ENCODE data around the gene TKFC. TPM values are rescaled to one million over a fixed set of nuclear protein-coding genes. Genes with fewer than 3 reads are reported as not detected.

TKFC gene
- total RNA-seq, 3 donors from 2014 or later = 15.2 to 34.4 (median 26.9) TPM

DNA sequence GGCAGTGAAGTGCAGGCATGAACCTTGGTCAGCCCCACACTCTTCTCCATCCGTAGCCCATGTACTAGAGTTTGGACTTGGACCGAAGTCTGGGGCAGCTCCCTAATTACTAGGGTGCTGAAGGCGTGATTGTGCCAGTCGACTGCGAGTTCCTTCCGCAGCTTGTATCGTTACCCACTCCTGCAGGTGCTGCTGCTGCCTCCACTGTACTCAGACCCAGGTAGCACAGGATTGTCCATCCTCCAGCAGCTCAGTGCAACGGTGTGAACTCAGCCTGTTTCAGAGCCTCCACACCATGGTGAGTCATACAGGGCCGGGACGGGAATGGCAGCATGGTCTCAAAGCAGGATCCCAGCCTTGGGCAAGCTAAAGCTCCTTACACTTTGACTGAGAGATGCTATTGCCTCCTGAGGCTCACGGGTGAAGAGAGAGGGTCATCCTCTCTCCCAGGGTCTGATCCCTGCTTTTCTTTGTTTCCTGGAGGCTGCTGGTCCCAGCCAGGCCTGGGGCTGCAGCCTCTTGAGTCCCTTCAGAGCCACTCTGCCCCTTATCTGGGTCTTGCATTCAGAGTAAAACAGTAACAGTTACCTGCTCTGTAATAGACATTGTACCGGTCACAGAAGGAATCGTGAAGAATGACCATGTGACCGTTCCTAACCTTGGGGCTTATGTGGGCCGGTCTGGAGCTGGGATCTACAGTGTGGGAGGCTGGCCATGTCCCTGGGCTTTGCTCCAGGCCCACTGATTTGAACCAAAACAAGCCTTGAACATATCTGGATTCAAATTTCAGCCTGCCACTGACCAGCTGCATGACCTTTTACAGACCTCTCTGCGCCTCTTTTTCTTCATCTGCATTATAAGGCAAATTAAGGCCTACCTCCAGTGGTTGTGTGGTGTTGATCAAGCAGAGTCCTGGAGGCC is 1.7 kb downstream of the TKFC start:
- Histone ChIP-seq H3K27ac (peak overlapping the region; percentile 72 to 96), H3K27me3 (no peaks in the 10 kb centered on the region), H3K9me3 (no peaks in the 10 kb centered on the region), H3K4me3 (no peak overlapping the region), H3K36me3 (no peaks in the 10 kb centered on the region), H3K4me1 (peaks cover 19 to 20% of the 10 kb centered on the region in 2 donors)
- intact Hi-C loops (cut with DNase I; ENCODE audit: low total_unique reads) = loop anchor here (5.0 kb wide), 1 partner anchor 48 kb away; no protein-coding TSS in a partner anchor
- no peak for DNase-seq (ENCODE audit: low spot score in 2 of 2)
- no peak for TF ChIP-seq POLR2AphosphoS5 (IDR thresholded peaks at IDR 0.05)
- TF ChIP-seq POLR2A (IDR thresholded peaks at IDR 0.05) = no peak
- TF ChIP-seq, protein P1, sequence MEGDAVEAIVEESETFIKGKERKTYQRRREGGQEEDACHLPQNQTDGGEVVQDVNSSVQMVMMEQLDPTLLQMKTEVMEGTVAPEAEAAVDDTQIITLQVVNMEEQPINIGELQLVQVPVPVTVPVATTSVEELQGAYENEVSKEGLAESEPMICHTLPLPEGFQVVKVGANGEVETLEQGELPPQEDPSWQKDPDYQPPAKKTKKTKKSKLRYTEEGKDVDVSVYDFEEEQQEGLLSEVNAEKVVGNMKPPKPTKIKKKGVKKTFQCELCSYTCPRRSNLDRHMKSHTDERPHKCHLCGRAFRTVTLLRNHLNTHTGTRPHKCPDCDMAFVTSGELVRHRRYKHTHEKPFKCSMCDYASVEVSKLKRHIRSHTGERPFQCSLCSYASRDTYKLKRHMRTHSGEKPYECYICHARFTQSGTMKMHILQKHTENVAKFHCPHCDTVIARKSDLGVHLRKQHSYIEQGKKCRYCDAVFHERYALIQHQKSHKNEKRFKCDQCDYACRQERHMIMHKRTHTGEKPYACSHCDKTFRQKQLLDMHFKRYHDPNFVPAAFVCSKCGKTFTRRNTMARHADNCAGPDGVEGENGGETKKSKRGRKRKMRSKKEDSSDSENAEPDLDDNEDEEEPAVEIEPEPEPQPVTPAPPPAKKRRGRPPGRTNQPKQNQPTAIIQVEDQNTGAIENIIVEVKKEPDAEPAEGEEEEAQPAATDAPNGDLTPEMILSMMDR (IDR thresholded peaks at IDR 0.05) = no peak

DNA sequence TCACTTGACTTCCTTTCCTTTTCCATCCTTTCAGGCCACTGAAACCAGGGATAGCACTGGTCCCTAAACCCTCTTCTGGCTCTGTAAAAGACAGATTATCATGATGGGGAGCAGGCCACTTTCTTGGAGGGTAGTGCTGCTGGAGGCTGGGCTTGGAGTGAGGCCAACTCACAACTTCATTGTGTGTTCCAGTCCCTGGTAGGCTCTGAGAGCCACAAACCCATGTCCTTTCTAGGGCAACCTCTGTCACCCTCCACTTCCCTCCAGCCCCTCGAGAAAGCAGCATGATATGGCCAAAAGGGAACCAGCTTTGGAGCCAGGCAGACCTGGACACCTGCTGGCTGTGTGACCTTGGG is 2.3 kb downstream of the TKFC start:
- intact Hi-C loops (cut with DNase I; ENCODE audit: low total_unique reads) = loop anchor here (5.0 kb wide), 1 partner anchor 47 kb away; no protein-coding TSS in a partner anchor
- no peaks in the 10 kb centered on the region for H3K27me3 ChIP-seq
- TF ChIP-seq POLR2AphosphoS5 (IDR thresholded peaks at IDR 0.05) = no peak
- TF ChIP-seq, protein P1 (IDR thresholded peaks at IDR 0.05) = no peak
- no peak for TF ChIP-seq POLR2A (IDR thresholded peaks at IDR 0.05)
- H3K4me1 ChIP-seq = peaks cover 19 to 20% of the 10 kb centered on the region in 2 donors
- no peaks in the 10 kb centered on the region for H3K9me3 ChIP-seq
- H3K4me3 ChIP-seq = no peak overlapping the region
- H3K27ac ChIP-seq = peak overlapping the region; percentile 72 to 96
- H3K36me3 ChIP-seq = no peaks in the 10 kb centered on the region
- DNase-seq (ENCODE audit: low spot score in 2 of 2) = no peak

DNA sequence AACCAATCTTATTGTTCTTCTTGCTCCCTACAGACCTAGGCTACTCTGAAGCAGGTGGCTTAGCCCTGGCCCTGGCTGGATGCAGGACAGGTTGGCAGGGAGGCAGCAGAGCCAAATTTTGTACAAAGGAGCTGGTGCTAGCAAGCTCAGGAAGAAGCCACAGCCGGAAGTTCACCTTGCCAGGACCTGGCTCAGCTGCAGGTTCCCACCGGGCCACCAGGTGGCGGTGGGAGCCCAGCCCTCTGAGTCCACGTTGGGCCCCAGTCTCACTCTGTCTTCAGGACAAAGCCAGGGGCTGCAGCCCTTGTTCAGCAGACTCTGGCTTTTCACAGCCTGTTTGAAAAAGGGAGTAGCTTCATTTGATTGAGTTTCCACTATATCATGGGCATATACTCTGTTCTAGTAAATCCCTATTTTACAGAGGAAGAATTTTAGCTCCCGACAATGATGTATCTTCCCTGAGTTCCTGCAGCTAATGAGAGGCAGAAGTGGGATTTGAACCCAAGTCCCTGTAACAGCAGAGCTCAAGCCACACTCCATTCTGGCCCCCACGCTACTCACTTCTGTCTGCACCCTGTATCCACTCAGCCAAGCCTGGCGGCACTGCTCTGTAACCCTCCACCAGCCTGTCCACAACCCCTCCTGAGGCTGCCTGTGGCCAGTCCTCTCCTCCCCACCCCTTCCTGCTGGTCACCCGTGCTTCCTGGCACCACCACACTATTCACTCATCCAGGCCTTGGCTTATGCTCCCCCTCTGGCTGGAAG is 3.3 kb downstream of the TKFC start:
- Histone ChIP-seq H3K4me1 (peaks cover 14 to 15% of the 10 kb centered on the region in 2 donors), H3K4me3 (no peak overlapping the region), H3K36me3 (no peaks in the 10 kb centered on the region), H3K27ac (peak overlapping the region; percentile 72 to 96), H3K27me3 (no peaks in the 10 kb centered on the region), H3K9me3 (no peaks in the 10 kb centered on the region)
- intact Hi-C loops (cut with DNase I; ENCODE audit: low total_unique reads) = loop anchor here (5.0 kb wide), 1 partner anchor 46 kb away; no protein-coding TSS in a partner anchor
- TF ChIP-seq POLR2AphosphoS5 (IDR thresholded peaks at IDR 0.05) (peak; percentile 54 to 73 (median 58)), POLR2A (IDR thresholded peaks at IDR 0.05) (no peak)
- TF ChIP-seq, protein P1 (IDR thresholded peaks at IDR 0.05) = peak; percentile 94 to 98 (median 98)
- DNase-seq (ENCODE audit: low spot score in 2 of 2) = peak; percentile 81 to 86

DNA sequence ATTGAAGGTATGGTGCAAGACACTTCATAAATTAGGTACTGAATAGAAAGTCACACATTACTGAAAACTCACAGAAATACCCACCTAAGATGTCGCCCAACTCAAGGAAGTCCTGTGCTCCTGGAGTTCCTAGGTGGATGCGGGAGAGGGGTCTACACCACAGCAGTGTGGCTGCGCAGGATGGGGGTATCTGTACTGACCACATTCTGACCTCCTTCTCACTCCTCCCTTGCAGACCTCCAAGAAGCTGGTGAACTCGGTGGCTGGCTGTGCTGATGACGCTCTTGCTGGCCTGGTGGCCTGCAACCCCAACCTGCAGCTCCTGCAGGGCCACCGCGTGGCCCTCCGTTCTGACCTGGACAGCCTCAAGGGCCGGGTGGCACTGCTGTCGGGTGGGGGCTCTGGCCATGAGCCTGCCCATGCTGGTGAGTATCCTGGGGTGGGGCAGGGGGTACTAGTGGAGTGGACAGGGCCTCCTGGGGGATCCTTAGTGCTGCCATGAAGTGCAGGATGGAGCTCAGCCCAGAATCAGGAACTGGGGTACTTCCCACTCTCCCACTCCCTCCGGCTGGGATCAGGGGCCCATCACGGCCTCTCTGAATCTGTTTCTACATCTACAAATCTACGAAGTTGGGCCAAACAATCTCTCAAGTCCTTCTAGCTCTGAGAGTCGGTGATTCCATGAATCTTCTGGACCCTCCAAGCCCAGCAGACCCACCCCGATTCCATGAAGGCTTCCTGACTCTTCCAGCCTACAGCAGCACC is 4.9 kb downstream of the TKFC start:
- no peak for DNase-seq (ENCODE audit: low spot score in 2 of 2)
- Histone ChIP-seq H3K27ac (no peak overlapping the region), H3K4me1 (peaks cover 7 to 14% of the 10 kb centered on the region in 2 donors), H3K4me3 (no peak overlapping the region), H3K27me3 (no peaks in the 10 kb centered on the region), H3K9me3 (no peaks in the 10 kb centered on the region), H3K36me3 (no peaks in the 10 kb centered on the region)
- intact Hi-C loops (cut with DNase I; ENCODE audit: low total_unique reads) = loop anchor here (5.0 kb wide), 1 partner anchor 44 kb away; no protein-coding TSS in a partner anchor
- no peak for TF ChIP-seq POLR2AphosphoS5 (IDR thresholded peaks at IDR 0.05)
- TF ChIP-seq, protein P1 (IDR thresholded peaks at IDR 0.05) = no peak
- TF ChIP-seq POLR2A (IDR thresholded peaks at IDR 0.05) = no peak
